Eye (tissue), 1 donor: ENCODE results near the gene CT45A9.
"Not testable (repeated sequence)": the region's sequence is repeated elsewhere in the genome, so short reads cannot be mapped to it uniquely, and the experiment has no call there.

Source experiments
- DNase-seq: peaks from one replicate; pipeline ENCODE4 v3.0.0-alpha.2; 2015

Gene CT45A9

GRCh38 chrX:135871712-135872111 is at the start of gene CT45A9:
Gene CT45A9 (minus strand): TSS chrX:135871812. CDS start chrX:135868061, 3,751 bp downstream.
- not testable (repeated sequence) for DNase-seq

GRCh38 chrX:135920516-135920915 is 48.9 kb upstream of the CT45A9 start:
- not testable (repeated sequence) for DNase-seq

- DNase-seq = no peak
Measured at GRCh38 chrX:135914404-135914803, 42.8 kb upstream of the CT45A9 start.

- DNase-seq = no peak
Measured at GRCh38 chrX:135910251-135910650, 38.6 kb upstream of the CT45A9 start.

GRCh38 chrX:135893294-135893817 is 21.7 kb upstream of the CT45A9 start, which contains the start of the genes CT45A10 and SAGE1:
Gene CT45A10 (minus strand): TSS chrX:135893444. CDS start chrX:135885344, 8,100 bp downstream.
Gene SAGE1 (plus strand): TSS chrX:135893716. CDS start chrX:135896243, 2,527 bp downstream.
- DNase-seq = no peak

- DNase-seq = no peak
Measured at GRCh38 chrX:135892781-135893180, 21.2 kb upstream of the CT45A9 start.

- no peak for DNase-seq
Measured at GRCh38 chrX:135890087-135890585, 18.5 kb upstream of the CT45A9 start.

GRCh38 chrX:135888976-135889375 is 17.4 kb upstream of the CT45A9 start:
- DNase-seq = not testable (repeated sequence)

GRCh38 chrX:135888230-135888629 is 16.6 kb upstream of the CT45A9 start:
- not testable (repeated sequence) for DNase-seq

- not testable (repeated sequence) for DNase-seq
Measured at GRCh38 chrX:135882741-135883140, 11.1 kb upstream of the CT45A9 start.

GRCh38 chrX:135854438-135854837 is 17.2 kb downstream of the CT45A9 start, which contains the start of gene CT45A8:
Gene CT45A8 (minus strand): TSS chrX:135854538. CDS start chrX:135850783, 3,755 bp downstream.
- not testable (repeated sequence) for DNase-seq

- DNase-seq = not testable (repeated sequence)
Measured at GRCh38 chrX:135837180-135837579, 34.4 kb downstream of the CT45A9 start, which contains the start of gene CT45A7. Gene CT45A7 (minus strand): TSS chrX:135837280. CDS start chrX:135833533, 3,747 bp downstream.

- not testable (repeated sequence) for DNase-seq
Measured at GRCh38 chrX:135819912-135820311, 51.7 kb downstream of the CT45A9 start, which contains the start of gene CT45A2. Gene CT45A2 (minus strand): TSS chrX:135820012. CDS start chrX:135816265, 3,747 bp downstream.
